SK-N-SH (cell line): ENCODE data around the gene STUB1. TPM values are rescaled to one million over a fixed set of nuclear protein-coding genes. Genes with fewer than 3 reads are reported as not detected.

Source experiments
- CTCF ChIA-PET: fragments of 300-600, 350-600 bp; formaldehyde crosslinking; extraction: SDS; loops from one replicate; lab custom pipeline; 2021; lab: Yijun Ruan, JAX
- POLR2A ChIA-PET: fragments of 350-600 bp; sonication (Branson Sonifier 250); formaldehyde crosslinking; extraction: SDS; loops from one replicate; lab custom pipeline; 2020; ENCODE audit warnings: antibody characterized with exemption, inconsistent platforms; lab: Yijun Ruan, JAX
- DNase-seq: peaks from one replicate; pipeline ENCODE4 v3.0.0; 2012
- H2AFZ ChIP-seq: fragments of 200-600 bp; sonication (generic); 2 replicates; pipeline ENCODE4 v1.8.1; 2016; ENCODE audit warnings: antibody characterized with exemption, mild to moderate bottlenecking, low read depth
- H3F3A ChIP-seq: fragments of 200-600 bp; sonication (generic); replicated peaks from 2 replicates; pipeline ENCODE3; 2016; ENCODE audit warnings: antibody characterized with exemption, mild to moderate bottlenecking; ENCODE audit not compliant: insufficient read depth
- H3K27ac ChIP-seq, 2 experiments: fragments of 200-500 bp in 1 of 2; fragments of 200-600 bp in 1 of 2; sonication (Bioruptor generic) in 1 of 2; sonication (generic), shearing (Covaris generic) in 1 of 2; 2 replicates each; pipeline versions ENCODE4 v1.5.1 to v1.6.1; 2014 to 2016; ENCODE audit warnings: low read depth in 2 of 2, inconsistent platforms in 1 of 2, low read length in 1 of 2, mild to moderate bottlenecking in 1 of 2, mixed read lengths in 1 of 2
- H3K27me3 ChIP-seq: fragments of 200-600 bp; sonication (generic), shearing (Covaris generic); 2 replicates; pipeline ENCODE4 v1.6.1; 2016; ENCODE audit warnings: mixed run types; ENCODE audit not compliant: insufficient read depth
- H3K36me3 ChIP-seq, 2 experiments: fragments of 200-500 bp in 1 of 2; fragments of 200-600 bp in 1 of 2; sonication (Bioruptor generic) in 1 of 2; sonication (generic) in 1 of 2; replicated peaks in 1 of 2; 2 replicates each; pipeline versions ENCODE3 to v1.5.1; 2014 to 2016; ENCODE audit warnings: low read length in 1 of 2, mild to moderate bottlenecking in 1 of 2; ENCODE audit not compliant: insufficient read depth in 2 of 2, control insufficient read depth in 1 of 2
- H3K4me1 ChIP-seq, 2 experiments: fragments of 200-500 bp in 1 of 2; fragments of 200-600 bp in 1 of 2; sonication (Bioruptor generic) in 1 of 2; sonication (generic), shearing (Covaris generic) in 1 of 2; 2 replicates each; pipeline versions ENCODE4 v1.5.1 to v1.6.1; 2014 to 2016; ENCODE audit warnings: low read depth in 1 of 2, low read length in 1 of 2, mixed run types in 1 of 2; ENCODE audit not compliant: insufficient read depth in 2 of 2, control insufficient read depth in 1 of 2
- H3K4me2 ChIP-seq: fragments of 200-600 bp; sonication (generic), shearing (Covaris generic); 2 replicates; pipeline ENCODE4 v1.6.1; 2017; ENCODE audit warnings: mixed run types
- H3K4me3 ChIP-seq, 2 experiments: fragments of 200-500 bp in 1 of 2; fragments of 200-600 bp in 1 of 2; sonication (Bioruptor generic) in 1 of 2; sonication (generic), shearing (Covaris generic) in 1 of 2; 2 replicates each; pipeline versions ENCODE4 v1.5.1 to v1.8.1; 2014 to 2016; ENCODE audit warnings: low read depth in 2 of 2, inconsistent platforms in 1 of 2, low read length in 1 of 2, mild to moderate bottlenecking in 1 of 2, mixed read lengths in 1 of 2, moderate library complexity in 1 of 2
- H3K79me2 ChIP-seq: fragments of 200-600 bp; sonication (generic); 2 replicates; pipeline ENCODE4 v1.8.1; 2017; ENCODE audit warnings: mild to moderate bottlenecking; ENCODE audit not compliant: insufficient read depth
- H3K9ac ChIP-seq: fragments of 200-600 bp; sonication (generic); 2 replicates; pipeline ENCODE4 v1.6.1; 2017; ENCODE audit warnings: mixed run types
- H3K9me2 ChIP-seq: fragments of 200-600 bp; sonication (generic); 2 replicates; pipeline ENCODE4 v1.6.1; 2017; ENCODE audit warnings: mixed run types
- H3K9me3 ChIP-seq: fragments of 200-600 bp; sonication (generic); 2 replicates; pipeline ENCODE4 v1.6.1; 2017; ENCODE audit warnings: mixed run types, mild to moderate bottlenecking, moderate library complexity
- H4K20me1 ChIP-seq: fragments of 200-600 bp; sonication (generic); 2 replicates; pipeline ENCODE4 v1.6.1; 2017; ENCODE audit warnings: mild to moderate bottlenecking, mixed run types; ENCODE audit not compliant: insufficient read depth
- EP300 ChIP-seq, 2 experiments: IDR thresholded peaks; 2 replicates each; pipeline versions ENCODE4 v1.4.0 to v1.6.1; 2012; ENCODE audit warnings: borderline replicate concordance in 1 of 2, low read depth in 1 of 2, low read length in 1 of 2
- FOXM1 ChIP-seq: IDR thresholded peaks from 2 replicates; pipeline ENCODE4 v1.4.0; 2012; ENCODE audit warnings: low read depth, mild to moderate bottlenecking
- GABPA ChIP-seq: IDR thresholded peaks from 2 replicates; pipeline ENCODE4 v1.4.0; 2012; ENCODE audit warnings: low read depth, mild to moderate bottlenecking
- JUND ChIP-seq: IDR thresholded peaks from 2 replicates; pipeline ENCODE4 v1.4.0; 2012
- NFIC ChIP-seq: IDR thresholded peaks from 2 replicates; pipeline ENCODE4 v1.4.0; 2012; ENCODE audit warnings: borderline replicate concordance
- NRF1 ChIP-seq: IDR thresholded peaks from 2 replicates; pipeline ENCODE4 v1.6.1; 2012; ENCODE audit warnings: low read depth, mild to moderate bottlenecking, low read length
- RAD21 ChIP-seq: IDR thresholded peaks from 2 replicates; pipeline ENCODE4 v1.6.1; 2012; ENCODE audit warnings: mild to moderate bottlenecking, low read length
- RFX5 ChIP-seq: IDR thresholded peaks from 2 replicates; pipeline ENCODE4 v1.6.1; 2012; ENCODE audit warnings: mild to moderate bottlenecking, improper control_type of control experiment, low read length
- SMC3 ChIP-seq: IDR thresholded peaks from 2 replicates; pipeline ENCODE4 v1.6.1; 2012; ENCODE audit warnings: low read depth, low read length, improper control_type of control experiment
- TCF12 ChIP-seq: IDR thresholded peaks from 2 replicates; pipeline ENCODE4 v1.4.0; 2012
- TEAD4 ChIP-seq: IDR thresholded peaks from 2 replicates; pipeline ENCODE4 v1.4.0; 2012; ENCODE audit warnings: mild to moderate bottlenecking, borderline replicate concordance; ENCODE audit not compliant: insufficient read depth
- WGBS: methylation state at CpG from one replicate; pipeline ENCODE4 v1.1.6; 2017; ENCODE audit warnings: low lambda C conversion rate; 5-methylcytosine and 5-hydroxymethylcytosine counted together
- polyA plus RNA-seq, 3 experiments: library from polyadenylated mRNA; depleted of rRNA; stranded (reverse); fragments of >200 nt; gene quantifications; 2 replicates each; pipeline ENCODE4 v1.2.3, GENCODE V29; 2012
- TF ChIP-seq, protein P1 (sequence below): fragments of 150-350 bp; IDR thresholded peaks from 2 replicates; pipeline ENCODE4 v1.6.1; 2017; ENCODE audit warnings: antibody characterized with exemption, low read length, low read depth, borderline replicate concordance
- TF ChIP-seq, protein P2 (sequence below): IDR thresholded peaks from 2 replicates; pipeline ENCODE4 v1.4.0; 2012; ENCODE audit warnings: low read depth, borderline replicate concordance
- TF ChIP-seq, protein P3 (sequence below): fragments of 150-350 bp; IDR thresholded peaks from 2 replicates; pipeline ENCODE4 v1.6.1; 2016; ENCODE audit warnings: mild to moderate bottlenecking, low read depth, low read length
- TF ChIP-seq, protein P4 (sequence below): IDR thresholded peaks from 2 replicates; pipeline ENCODE4 v1.6.1; 2012; ENCODE audit warnings: mild to moderate bottlenecking, low read depth, low read length, moderate library complexity
- TF ChIP-seq, protein P5 (sequence below): IDR thresholded peaks from 2 replicates; pipeline ENCODE4 v1.4.0; 2012; ENCODE audit warnings: low read depth
- TF ChIP-seq, protein P6 (sequence below): fragments of 200-600 bp; sonication (generic); IDR thresholded peaks from 2 replicates; pipeline ENCODE4 v1.6.1; 2017; ENCODE audit warnings: antibody characterized with exemption, mild to moderate bottlenecking, moderate library complexity
- TF ChIP-seq, protein P7 (sequence below): IDR thresholded peaks from 2 replicates; pipeline ENCODE4 v1.4.0; 2012; ENCODE audit warnings: low read depth, borderline replicate concordance

STUB1 gene
- polyA plus RNA-seq, 1 of the 3 experiments (the other 2 are of a cell fraction): 323 TPM

DNA sequence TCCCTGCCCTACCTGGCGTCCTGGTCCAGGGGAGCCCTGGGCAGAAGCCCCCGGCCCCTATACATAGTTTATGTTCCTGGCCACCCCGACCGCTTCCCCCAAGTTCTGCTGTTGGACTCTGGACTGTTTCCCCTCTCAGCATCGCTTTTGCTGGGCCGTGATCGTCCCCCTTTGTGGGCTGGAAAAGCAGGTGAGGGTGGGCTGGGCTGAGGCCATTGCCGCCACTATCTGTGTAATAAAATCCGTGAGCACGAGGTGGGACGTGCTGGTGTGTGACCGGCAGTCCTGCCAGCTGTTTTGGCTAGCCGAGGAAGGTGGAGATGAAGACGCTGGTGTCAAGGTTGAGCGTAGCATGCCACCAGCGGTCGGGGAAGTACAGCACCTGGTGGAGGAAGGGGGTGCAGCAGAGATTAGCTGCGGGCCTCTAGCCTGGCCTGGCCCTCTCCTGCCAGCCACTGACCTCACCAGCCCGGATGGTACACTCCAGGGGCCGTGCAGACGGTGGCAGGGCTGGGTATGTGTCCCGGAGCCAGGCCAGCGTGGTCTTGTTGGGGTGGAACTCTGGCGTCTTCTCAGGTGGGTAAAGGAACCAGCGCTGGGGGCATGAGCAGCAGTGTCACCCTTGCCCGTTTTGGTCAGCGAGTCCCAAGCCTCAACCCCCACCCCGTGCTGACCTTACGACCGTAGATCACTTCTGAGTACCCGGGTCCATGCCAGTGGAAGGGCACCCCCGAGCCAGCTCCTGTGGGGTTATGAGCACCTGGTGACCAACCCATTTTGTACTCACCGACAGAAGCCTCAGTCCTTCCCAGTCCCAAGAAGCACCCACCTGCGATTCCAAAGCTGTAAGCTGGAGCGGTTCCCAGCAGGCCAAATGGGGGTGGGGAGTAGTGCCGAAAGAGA lies 2.5 kb downstream of the STUB1 start:
- H3K9me2 ChIP-seq: no peaks in the 10 kb centered on the region
- peak overlapping the region in 1 of 2 experiments; percentile 39; a peak in 3 of 4 replicates for H3K27ac ChIP-seq
- H3K79me2 ChIP-seq: peaks cover 37% of the 10 kb centered on the region
- peaks cover 13 to 39% of the 10 kb centered on the region in 2 experiments for H3K36me3 ChIP-seq
- peak overlapping the region; percentile 90 for H3K4me2 ChIP-seq
- peak overlapping the region; percentile 60 to 68; a peak in 3 of 4 replicates for H3K4me3 ChIP-seq
- H3K4me1 ChIP-seq: peaks cover 8 to 56% of the 10 kb centered on the region in 2 experiments; a peak in 2 of 4 replicates
- no peak overlapping the region for H3K9ac ChIP-seq
- peaks cover 23% of the 10 kb centered on the region for H4K20me1 ChIP-seq
- no peaks in the 10 kb centered on the region for H3K27me3 ChIP-seq
- H2AFZ ChIP-seq: no peak overlapping the region
- POLR2A ChIA-PET: no interaction called here
- CTCF ChIA-PET: interaction anchor here (0.6 to 2.5 kb wide), 5 partner anchors 7 to 58 kb away, joined by 3 to 12 read pairs (median 3); partner anchors contain the start of genes CIAO3, RHOT2 and WDR24
- H3F3A ChIP-seq: peaks cover 10% of the 10 kb centered on the region
- H3K9me3 ChIP-seq: no peaks in the 10 kb centered on the region
- 88% methylated on average over 34 of the region's 36 CpGs for WGBS
- TF ChIP-seq NRF1 (no peak), GABPA (no peak), SMC3 (no peak), NFIC (no peak), JUND (no peak), RFX5 (no peak), EP300 (IDR thresholded peaks at IDR 0.05; ENCODE audit: borderline replicate concordance in 1 of 2, low read depth in 1 of 2, low read length in 1 of 2) (no peak), FOXM1 (no peak), TCF12 (no peak), RAD21 (no peak), TEAD4 (no peak)
- TF ChIP-seq, protein P1, sequence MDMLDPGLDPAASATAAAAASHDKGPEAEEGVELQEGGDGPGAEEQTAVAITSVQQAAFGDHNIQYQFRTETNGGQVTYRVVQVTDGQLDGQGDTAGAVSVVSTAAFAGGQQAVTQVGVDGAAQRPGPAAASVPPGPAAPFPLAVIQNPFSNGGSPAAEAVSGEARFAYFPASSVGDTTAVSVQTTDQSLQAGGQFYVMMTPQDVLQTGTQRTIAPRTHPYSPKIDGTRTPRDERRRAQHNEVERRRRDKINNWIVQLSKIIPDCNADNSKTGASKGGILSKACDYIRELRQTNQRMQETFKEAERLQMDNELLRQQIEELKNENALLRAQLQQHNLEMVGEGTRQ: no peak
- TF ChIP-seq, protein P2, sequence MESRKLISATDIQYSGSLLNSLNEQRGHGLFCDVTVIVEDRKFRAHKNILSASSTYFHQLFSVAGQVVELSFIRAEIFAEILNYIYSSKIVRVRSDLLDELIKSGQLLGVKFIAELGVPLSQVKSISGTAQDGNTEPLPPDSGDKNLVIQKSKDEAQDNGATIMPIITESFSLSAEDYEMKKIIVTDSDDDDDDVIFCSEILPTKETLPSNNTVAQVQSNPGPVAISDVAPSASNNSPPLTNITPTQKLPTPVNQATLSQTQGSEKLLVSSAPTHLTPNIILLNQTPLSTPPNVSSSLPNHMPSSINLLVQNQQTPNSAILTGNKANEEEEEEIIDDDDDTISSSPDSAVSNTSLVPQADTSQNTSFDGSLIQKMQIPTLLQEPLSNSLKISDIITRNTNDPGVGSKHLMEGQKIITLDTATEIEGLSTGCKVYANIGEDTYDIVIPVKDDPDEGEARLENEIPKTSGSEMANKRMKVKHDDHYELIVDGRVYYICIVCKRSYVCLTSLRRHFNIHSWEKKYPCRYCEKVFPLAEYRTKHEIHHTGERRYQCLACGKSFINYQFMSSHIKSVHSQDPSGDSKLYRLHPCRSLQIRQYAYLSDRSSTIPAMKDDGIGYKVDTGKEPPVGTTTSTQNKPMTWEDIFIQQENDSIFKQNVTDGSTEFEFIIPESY: no peak
- TF ChIP-seq, protein P3, sequence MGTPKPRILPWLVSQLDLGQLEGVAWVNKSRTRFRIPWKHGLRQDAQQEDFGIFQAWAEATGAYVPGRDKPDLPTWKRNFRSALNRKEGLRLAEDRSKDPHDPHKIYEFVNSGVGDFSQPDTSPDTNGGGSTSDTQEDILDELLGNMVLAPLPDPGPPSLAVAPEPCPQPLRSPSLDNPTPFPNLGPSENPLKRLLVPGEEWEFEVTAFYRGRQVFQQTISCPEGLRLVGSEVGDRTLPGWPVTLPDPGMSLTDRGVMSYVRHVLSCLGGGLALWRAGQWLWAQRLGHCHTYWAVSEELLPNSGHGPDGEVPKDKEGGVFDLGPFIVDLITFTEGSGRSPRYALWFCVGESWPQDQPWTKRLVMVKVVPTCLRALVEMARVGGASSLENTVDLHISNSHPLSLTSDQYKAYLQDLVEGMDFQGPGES: no peak
- TF ChIP-seq, protein P4, sequence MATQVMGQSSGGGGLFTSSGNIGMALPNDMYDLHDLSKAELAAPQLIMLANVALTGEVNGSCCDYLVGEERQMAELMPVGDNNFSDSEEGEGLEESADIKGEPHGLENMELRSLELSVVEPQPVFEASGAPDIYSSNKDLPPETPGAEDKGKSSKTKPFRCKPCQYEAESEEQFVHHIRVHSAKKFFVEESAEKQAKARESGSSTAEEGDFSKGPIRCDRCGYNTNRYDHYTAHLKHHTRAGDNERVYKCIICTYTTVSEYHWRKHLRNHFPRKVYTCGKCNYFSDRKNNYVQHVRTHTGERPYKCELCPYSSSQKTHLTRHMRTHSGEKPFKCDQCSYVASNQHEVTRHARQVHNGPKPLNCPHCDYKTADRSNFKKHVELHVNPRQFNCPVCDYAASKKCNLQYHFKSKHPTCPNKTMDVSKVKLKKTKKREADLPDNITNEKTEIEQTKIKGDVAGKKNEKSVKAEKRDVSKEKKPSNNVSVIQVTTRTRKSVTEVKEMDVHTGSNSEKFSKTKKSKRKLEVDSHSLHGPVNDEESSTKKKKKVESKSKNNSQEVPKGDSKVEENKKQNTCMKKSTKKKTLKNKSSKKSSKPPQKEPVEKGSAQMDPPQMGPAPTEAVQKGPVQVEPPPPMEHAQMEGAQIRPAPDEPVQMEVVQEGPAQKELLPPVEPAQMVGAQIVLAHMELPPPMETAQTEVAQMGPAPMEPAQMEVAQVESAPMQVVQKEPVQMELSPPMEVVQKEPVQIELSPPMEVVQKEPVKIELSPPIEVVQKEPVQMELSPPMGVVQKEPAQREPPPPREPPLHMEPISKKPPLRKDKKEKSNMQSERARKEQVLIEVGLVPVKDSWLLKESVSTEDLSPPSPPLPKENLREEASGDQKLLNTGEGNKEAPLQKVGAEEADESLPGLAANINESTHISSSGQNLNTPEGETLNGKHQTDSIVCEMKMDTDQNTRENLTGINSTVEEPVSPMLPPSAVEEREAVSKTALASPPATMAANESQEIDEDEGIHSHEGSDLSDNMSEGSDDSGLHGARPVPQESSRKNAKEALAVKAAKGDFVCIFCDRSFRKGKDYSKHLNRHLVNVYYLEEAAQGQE: no peak
- TF ChIP-seq, protein P5, sequence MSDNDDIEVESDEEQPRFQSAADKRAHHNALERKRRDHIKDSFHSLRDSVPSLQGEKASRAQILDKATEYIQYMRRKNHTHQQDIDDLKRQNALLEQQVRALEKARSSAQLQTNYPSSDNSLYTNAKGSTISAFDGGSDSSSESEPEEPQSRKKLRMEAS: no peak
- TF ChIP-seq, protein P6, sequence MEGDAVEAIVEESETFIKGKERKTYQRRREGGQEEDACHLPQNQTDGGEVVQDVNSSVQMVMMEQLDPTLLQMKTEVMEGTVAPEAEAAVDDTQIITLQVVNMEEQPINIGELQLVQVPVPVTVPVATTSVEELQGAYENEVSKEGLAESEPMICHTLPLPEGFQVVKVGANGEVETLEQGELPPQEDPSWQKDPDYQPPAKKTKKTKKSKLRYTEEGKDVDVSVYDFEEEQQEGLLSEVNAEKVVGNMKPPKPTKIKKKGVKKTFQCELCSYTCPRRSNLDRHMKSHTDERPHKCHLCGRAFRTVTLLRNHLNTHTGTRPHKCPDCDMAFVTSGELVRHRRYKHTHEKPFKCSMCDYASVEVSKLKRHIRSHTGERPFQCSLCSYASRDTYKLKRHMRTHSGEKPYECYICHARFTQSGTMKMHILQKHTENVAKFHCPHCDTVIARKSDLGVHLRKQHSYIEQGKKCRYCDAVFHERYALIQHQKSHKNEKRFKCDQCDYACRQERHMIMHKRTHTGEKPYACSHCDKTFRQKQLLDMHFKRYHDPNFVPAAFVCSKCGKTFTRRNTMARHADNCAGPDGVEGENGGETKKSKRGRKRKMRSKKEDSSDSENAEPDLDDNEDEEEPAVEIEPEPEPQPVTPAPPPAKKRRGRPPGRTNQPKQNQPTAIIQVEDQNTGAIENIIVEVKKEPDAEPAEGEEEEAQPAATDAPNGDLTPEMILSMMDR: no peak
- TF ChIP-seq, protein P7, sequence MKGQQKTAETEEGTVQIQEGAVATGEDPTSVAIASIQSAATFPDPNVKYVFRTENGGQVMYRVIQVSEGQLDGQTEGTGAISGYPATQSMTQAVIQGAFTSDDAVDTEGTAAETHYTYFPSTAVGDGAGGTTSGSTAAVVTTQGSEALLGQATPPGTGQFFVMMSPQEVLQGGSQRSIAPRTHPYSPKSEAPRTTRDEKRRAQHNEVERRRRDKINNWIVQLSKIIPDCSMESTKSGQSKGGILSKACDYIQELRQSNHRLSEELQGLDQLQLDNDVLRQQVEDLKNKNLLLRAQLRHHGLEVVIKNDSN: no peak
- TF ChIP-seq, all 33 proteins: peak for 0
- no peak for DNase-seq
